GM21367 (cell line): ENCODE results near the gene PHOSPHO2.

Source experiments
- ATAC-seq: cut with Tn5 transposase; IDR thresholded peaks from one replicate; pipeline ENCODE4 v1.9.1; 2021; ENCODE audit not compliant: unreplicated experiment

Gene PHOSPHO2

GRCh38 chr2:169694113-169694893 lies at the start of gene PHOSPHO2, which contains the start of gene CFAP210:
TSS of gene PHOSPHO2 (plus strand) at chr2:169694469. CDS start at chr2:169700972, 6,503 bp downstream.
TSS of gene CFAP210 (minus strand) at chr2:169694405. CDS start at chr2:169694327, 78 bp downstream.
- ATAC-seq = peak; percentile 99

GRCh38 chr2:169647496-169647895 lies 46.8 kb upstream of the PHOSPHO2 start:
- ATAC-seq = no peak

- ATAC-seq = no peak
These were observed 45.0 kb upstream of the PHOSPHO2 start for GRCh38 chr2:169649278-169649677.

- ATAC-seq = no peak
These were observed 40.6 kb upstream of the PHOSPHO2 start for GRCh38 chr2:169653636-169654035.

- ATAC-seq = no peak
These were observed 38.1 kb upstream of the PHOSPHO2 start for GRCh38 chr2:169656164-169656563.

GRCh38 chr2:169658877-169659276 lies 35.4 kb upstream of the PHOSPHO2 start:
- ATAC-seq = no peak

GRCh38 chr2:169659320-169659719 lies 34.9 kb upstream of the PHOSPHO2 start:
- no peak for ATAC-seq

- ATAC-seq = no peak
These were observed 33.0 kb upstream of the PHOSPHO2 start for GRCh38 chr2:169661265-169661664.

- ATAC-seq = no peak
These were observed 31.5 kb upstream of the PHOSPHO2 start for GRCh38 chr2:169662744-169663143.

GRCh38 chr2:169663247-169663646 lies 31.0 kb upstream of the PHOSPHO2 start:
- ATAC-seq = no peak

GRCh38 chr2:169664600-169664977 lies 29.7 kb upstream of the PHOSPHO2 start:
- ATAC-seq = no peak

GRCh38 chr2:169664978-169665930 lies 29.0 kb upstream of the PHOSPHO2 start:
- ATAC-seq = no peak

GRCh38 chr2:169667583-169667982 lies 26.7 kb upstream of the PHOSPHO2 start:
- no peak for ATAC-seq

- ATAC-seq = no peak
These were observed 24.0 kb upstream of the PHOSPHO2 start for GRCh38 chr2:169670215-169670651.

- ATAC-seq = no peak
These were observed 23.3 kb upstream of the PHOSPHO2 start for GRCh38 chr2:169670937-169671336.

- no peak for ATAC-seq
These were observed 21.9 kb upstream of the PHOSPHO2 start for GRCh38 chr2:169672406-169672805.

- ATAC-seq = no peak
These were observed 21.2 kb upstream of the PHOSPHO2 start for GRCh38 chr2:169673106-169673505.

- ATAC-seq = no peak
These were observed 20.3 kb upstream of the PHOSPHO2 start for GRCh38 chr2:169673921-169674320.

- no peak for ATAC-seq
These were observed 17.9 kb upstream of the PHOSPHO2 start for GRCh38 chr2:169676357-169676756.

GRCh38 chr2:169676850-169677249 lies 17.4 kb upstream of the PHOSPHO2 start:
- no peak for ATAC-seq

- no peak for ATAC-seq
These were observed 11.2 kb upstream of the PHOSPHO2 start for GRCh38 chr2:169683054-169683424.
